KMS-11 (cell line): ENCODE measurements around the gene PARD3B.

Experiments used
- H2AFZ ChIP-seq: fragments of 200-600 bp; sonication (generic); 2 replicates; pipeline ENCODE4 v1.6.1; 2016; ENCODE audit warnings: antibody characterized with exemption, mixed run types, low read depth
- H3K27ac ChIP-seq: fragments of 200-600 bp; sonication (generic); 2 replicates; pipeline ENCODE4 v1.6.1; 2016; ENCODE audit warnings: mild to moderate bottlenecking, mixed run types
- H3K27me3 ChIP-seq: fragments of 200-600 bp; sonication (generic); 2 replicates; pipeline ENCODE4 v1.6.1; 2017; ENCODE audit warnings: mild to moderate bottlenecking, low read depth, mixed run types, moderate library complexity; ENCODE audit not compliant: insufficient read depth
- H3K36me3 ChIP-seq: fragments of 200-600 bp; sonication (generic); 2 replicates; pipeline ENCODE4 v1.6.1; 2017; ENCODE audit warnings: mild to moderate bottlenecking, mixed run types; ENCODE audit not compliant: insufficient read depth
- H3K4me1 ChIP-seq: fragments of 200-600 bp; sonication (generic); 2 replicates; pipeline ENCODE4 v1.6.1; 2016; ENCODE audit warnings: mild to moderate bottlenecking, low read depth, mixed run types; ENCODE audit not compliant: poor library complexity, severe bottlenecking
- H3K4me2 ChIP-seq: fragments of 200-600 bp; sonication (generic); 2 replicates; pipeline ENCODE4 v1.7.0; 2016; ENCODE audit warnings: mild to moderate bottlenecking, mixed run types
- H3K4me3 ChIP-seq: fragments of 200-600 bp; sonication (generic); IDR thresholded peaks from 2 replicates; pipeline ENCODE4 v1.6.1; 2017; ENCODE audit warnings: low read depth, low read length, mixed read lengths; ENCODE audit not compliant: insufficient read depth
- H3K79me2 ChIP-seq: fragments of 200-600 bp; sonication (generic); 2 replicates; pipeline ENCODE4 v1.6.1; 2016; ENCODE audit warnings: low read depth, mixed run types; ENCODE audit not compliant: insufficient read depth
- H3K9ac ChIP-seq: fragments of 200-600 bp; sonication (generic); 2 replicates; pipeline ENCODE4 v1.6.1; 2016; ENCODE audit warnings: mild to moderate bottlenecking, mixed run types
- H4K20me1 ChIP-seq: fragments of 200-600 bp; sonication (generic); 2 replicates; pipeline ENCODE4 v1.6.1; 2016; ENCODE audit warnings: mild to moderate bottlenecking, mixed run types; ENCODE audit not compliant: insufficient read depth
- TF ChIP-seq, protein P1 (sequence below): fragments of 200-600 bp; sonication (generic); conservative IDR thresholded peaks from 2 replicates; pipeline ENCODE4 v1.6.1; 2017; ENCODE audit warnings: low read depth, mild to moderate bottlenecking, antibody characterized with exemption, low read length, moderate library complexity, mixed read lengths

PARD3B gene

DNA sequence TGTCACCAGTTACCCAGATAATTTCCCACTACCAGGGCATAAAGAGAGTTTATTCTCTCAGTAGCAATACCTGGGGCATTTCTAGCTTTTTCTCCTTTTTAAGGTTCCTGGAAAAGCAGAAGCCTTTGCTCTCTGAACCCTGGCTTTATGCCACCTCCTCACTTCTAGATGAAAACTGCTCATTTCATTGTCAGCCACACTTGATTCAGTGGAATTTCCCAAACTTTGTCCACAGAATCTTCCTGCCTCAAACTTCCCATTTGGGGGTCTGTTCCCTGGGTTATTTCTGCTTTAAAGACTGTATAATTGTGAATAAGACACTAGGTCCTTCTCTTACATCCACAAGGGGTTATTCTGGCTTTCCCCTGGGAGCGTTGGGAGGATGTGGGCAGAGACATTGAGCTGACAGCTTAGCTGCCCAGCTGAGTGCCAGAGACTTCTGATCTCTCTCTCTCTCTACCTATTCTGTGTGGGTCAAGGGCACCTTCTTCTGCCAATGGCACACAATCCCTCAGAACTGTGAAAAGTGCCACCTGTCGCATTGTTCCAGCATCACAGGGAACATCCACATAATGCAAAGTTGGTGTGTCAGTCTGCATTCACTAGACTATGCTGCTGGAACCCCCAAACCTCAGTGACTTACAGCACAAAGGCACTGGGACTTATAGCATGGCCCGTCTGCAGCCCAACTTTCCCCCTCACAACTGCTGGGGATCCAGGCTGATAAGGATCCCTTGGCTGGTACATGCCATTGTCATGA, 1117.1 kb downstream of the PARD3B start:
- no peaks in the 10 kb centered on the region for H3K79me2 ChIP-seq
- H3K9ac ChIP-seq = no peak overlapping the region
- no peak overlapping the region for H3K27ac ChIP-seq
- no peaks in the 10 kb centered on the region for H3K36me3 ChIP-seq
- TF ChIP-seq, protein P1, sequence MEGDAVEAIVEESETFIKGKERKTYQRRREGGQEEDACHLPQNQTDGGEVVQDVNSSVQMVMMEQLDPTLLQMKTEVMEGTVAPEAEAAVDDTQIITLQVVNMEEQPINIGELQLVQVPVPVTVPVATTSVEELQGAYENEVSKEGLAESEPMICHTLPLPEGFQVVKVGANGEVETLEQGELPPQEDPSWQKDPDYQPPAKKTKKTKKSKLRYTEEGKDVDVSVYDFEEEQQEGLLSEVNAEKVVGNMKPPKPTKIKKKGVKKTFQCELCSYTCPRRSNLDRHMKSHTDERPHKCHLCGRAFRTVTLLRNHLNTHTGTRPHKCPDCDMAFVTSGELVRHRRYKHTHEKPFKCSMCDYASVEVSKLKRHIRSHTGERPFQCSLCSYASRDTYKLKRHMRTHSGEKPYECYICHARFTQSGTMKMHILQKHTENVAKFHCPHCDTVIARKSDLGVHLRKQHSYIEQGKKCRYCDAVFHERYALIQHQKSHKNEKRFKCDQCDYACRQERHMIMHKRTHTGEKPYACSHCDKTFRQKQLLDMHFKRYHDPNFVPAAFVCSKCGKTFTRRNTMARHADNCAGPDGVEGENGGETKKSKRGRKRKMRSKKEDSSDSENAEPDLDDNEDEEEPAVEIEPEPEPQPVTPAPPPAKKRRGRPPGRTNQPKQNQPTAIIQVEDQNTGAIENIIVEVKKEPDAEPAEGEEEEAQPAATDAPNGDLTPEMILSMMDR = no peak
- H3K27me3 ChIP-seq = no peaks in the 10 kb centered on the region
- no peaks in the 10 kb centered on the region for H4K20me1 ChIP-seq
- H2AFZ ChIP-seq = no peak overlapping the region
- no peak overlapping the region for H3K4me2 ChIP-seq
- no peaks in the 10 kb centered on the region for H3K4me1 ChIP-seq
- no peak overlapping the region for H3K4me3 ChIP-seq

- no peaks in the 10 kb centered on the region for H3K4me1 ChIP-seq
- H3K36me3 ChIP-seq = no peaks in the 10 kb centered on the region
- H3K4me3 ChIP-seq = no peak overlapping the region
- TF ChIP-seq, protein P1 = no peak
- H3K27ac ChIP-seq = no peak overlapping the region
- H3K4me2 ChIP-seq = no peak overlapping the region
- H2AFZ ChIP-seq = no peak overlapping the region
- no peaks in the 10 kb centered on the region for H4K20me1 ChIP-seq
- no peak overlapping the region for H3K9ac ChIP-seq
- H3K79me2 ChIP-seq = no peaks in the 10 kb centered on the region
- no peaks in the 10 kb centered on the region for H3K27me3 ChIP-seq
These were observed 1120.5 kb downstream of the PARD3B start for GRCh38 chr2:205665791-205666190.
